Sciatic nerve (tissue), 2 donors: ENCODE results near the gene ACER1. TPM values are rescaled to one million over a fixed set of nuclear protein-coding genes. Genes with fewer than 3 reads are reported as not detected.

Experiments
- ATAC-seq: fragments of 200-7000 bp; cut with Tn5 transposase; one replicate; pipeline ENCODE4 v1.9.1; 2020; ENCODE audit warnings: mild to moderate bottlenecking, moderate library complexity
- DNase-seq: peaks from one replicate; pipeline ENCODE4 v3.0.0-alpha.2; 2020; ENCODE audit warnings: low spot score
- intact Hi-C: fragments of 100-400 bp; cut with DNase I; formaldehyde crosslinking; loops from one replicate; pipeline ENCODE4 v1.14.2; 2022
- total RNA-seq: library from RNA; stranded (reverse); fragmentation: NEBNext Ultra II Directional; extraction: Animal tissue kit (Norgen Biotek cat#: 25700); gene quantifications from one replicate; pipeline ENCODE4 v1.2.1, GENCODE V29; 2021
- donor health status: DM: no; HTN: no; CAD: no.
- donor health status: DM: no; HTN: no; CAD: no.

Gene ACER1
- total RNA-seq, 1 donor from 2014 or later, result not detected

- intact Hi-C loops, result no loop called here
- peak; percentile 61 for DNase-seq
Measured at GRCh38 chr19:6272913-6273600, 60.4 kb downstream of the ACER1 start.

GRCh38 chr19:6272411-6272791 lies 61.0 kb downstream of the ACER1 start:
- no peak for ATAC-seq
- intact Hi-C loops, result no loop called here

More at GRCh38 chr19:6272913-6273600, 60.4 kb downstream of the ACER1 start:
- ATAC-seq, result peak; percentile 2

GRCh38 chr19:6271721-6272410 lies 61.5 kb downstream of the ACER1 start:
- intact Hi-C loops, result no loop called here
- DNase-seq, result peak; percentile 86
- peak; percentile 65 for ATAC-seq

More at GRCh38 chr19:6272411-6272791, 61.0 kb downstream of the ACER1 start:
- no peak for DNase-seq

- intact Hi-C loops, result no loop called here
- ATAC-seq (no peak), DNase-seq (no peak)
Measured at GRCh38 chr19:6271251-6271650, 62.2 kb downstream of the ACER1 start.

- ATAC-seq, result no peak
- DNase-seq, result peak; percentile 50
- intact Hi-C loops, result no loop called here
Measured at GRCh38 chr19:6270822-6271221, 62.6 kb downstream of the ACER1 start.

DNA sequence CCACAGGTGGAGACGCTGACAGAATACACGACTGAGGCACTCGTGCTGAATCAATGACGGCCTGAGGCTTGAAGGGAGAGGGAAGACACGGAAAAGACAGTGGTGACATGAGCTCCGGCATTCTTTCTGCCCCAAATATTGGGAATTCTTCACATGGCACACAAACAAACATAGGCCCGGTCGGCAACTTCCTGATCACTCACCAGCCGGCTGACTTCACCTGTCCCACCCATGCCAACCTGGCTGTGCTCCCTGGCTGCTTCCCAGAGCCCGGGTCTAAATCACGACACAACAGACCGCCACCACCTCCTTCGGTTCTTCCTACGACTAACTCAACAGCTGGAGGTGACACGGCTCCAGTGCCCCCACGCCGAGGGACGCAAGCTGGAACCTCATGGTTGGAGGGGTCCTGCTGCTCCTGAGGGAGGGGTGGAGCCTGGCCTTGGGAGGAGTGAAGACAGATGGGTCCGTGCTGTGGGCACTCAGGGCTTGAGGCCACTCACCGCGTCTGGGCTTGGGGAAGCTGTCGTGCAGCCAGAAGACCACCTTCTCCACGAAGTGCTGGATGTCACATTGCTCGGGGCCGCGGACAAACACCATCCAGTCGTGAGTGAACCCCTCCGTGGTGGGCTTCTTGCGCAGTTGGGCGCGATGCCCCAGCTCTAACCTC lies 63.2 kb downstream of the ACER1 start:
- intact Hi-C loops, result no loop called here
- ATAC-seq (no peak), DNase-seq (no peak)

DNA sequence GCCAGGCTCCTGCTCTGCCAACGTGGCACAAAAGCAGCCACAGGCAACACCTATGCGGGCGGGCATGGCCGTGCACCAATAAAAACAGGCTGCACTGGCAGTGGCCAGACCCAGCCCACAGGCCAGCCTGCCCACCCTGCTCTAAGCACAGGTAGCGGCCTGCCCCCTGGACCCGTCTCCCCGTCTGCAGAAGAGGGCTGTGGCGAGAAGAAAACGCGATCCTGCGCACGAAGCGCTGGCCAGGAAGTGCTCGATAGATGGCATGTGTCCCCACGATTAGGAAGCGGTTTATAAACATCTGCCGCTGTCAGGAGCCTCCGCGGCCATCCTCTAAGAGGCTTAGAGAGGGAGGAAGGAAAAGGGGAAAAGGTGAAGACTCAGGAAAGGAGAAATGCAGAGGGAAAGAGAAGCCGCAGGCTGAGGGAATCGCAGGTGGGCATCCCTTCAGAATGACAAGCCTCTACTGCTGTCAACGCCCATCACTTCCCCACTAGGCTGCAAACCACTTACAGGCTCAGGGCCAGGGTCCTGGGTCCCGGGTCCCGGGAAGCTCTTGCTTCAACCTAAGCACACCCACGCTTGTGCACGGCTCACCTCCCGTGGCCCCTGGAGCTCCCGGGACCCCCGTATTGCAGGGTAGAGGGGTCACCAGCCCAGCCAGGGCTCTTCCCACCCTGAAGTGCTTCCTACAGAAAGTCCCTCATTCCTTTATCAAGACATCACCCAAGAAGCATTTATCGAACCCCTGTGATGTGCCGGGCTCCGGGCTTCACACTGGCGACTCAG lies 64.1 kb downstream of the ACER1 start:
- DNase-seq (no peak), ATAC-seq (no peak)
- intact Hi-C loops, result no loop called here

GRCh38 chr19:6268382-6268771 lies 65.0 kb downstream of the ACER1 start:
- DNase-seq, result no peak
- no peak for ATAC-seq
- intact Hi-C loops, result no loop called here

- ATAC-seq, result no peak
- DNase-seq, result no peak
- intact Hi-C loops, result no loop called here
Measured at GRCh38 chr19:6267552-6268381, 65.6 kb downstream of the ACER1 start.

DNA sequence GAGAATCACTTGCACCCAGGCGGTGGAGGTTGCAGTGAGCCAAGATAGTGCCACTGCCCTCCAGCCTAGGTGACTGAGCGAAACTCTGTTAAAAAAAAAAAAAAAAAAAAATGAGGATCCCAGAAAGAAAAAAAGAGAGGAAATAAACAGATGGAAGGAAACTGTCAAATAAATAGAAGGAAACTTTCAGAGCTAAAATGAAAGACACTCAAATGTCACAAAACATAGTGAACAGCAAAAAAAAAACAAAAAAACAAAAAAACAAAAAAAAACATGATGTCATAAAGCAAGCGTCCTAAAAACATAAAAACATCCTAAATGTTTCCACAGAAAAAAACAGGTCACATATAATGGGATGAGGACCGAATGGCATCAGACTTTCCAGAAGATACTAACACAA lies 68.6 kb downstream of the ACER1 start:
- DNase-seq (no peak), ATAC-seq (no peak)
- intact Hi-C loops, result no loop called here

DNA sequence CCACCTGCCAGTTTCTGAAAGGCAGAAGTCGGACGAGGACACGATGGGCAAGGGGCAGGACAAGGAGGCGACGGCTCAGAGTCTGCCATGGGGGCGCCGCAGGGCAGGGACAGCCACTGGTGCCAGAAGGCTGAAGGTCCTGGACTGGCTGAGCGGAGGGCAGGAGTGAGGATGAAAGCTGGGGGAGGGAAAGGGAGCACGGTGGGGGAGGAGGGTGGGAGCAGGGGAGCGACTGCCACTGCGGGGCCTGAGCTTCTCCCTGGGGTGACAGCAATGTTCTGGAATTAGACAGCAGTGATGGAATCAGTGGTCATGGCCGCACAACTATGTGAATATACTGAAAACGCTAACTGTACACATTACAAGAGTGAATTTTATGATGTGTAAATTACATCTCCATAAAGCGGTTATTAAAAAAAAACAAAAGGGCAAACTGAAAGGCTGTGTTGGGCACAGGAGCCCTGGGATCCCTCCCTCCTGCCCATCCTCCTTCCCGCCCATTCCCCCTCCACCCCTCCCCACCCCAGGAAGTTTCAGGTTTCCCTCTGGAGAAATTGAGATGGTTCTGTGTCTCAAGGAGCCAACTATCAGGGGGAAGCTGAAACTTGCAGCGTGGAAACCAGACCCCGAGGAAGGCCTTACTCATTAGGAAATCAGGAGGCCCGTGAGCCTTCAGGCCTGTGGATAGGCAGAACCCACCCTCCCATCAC lies 69.5 kb downstream of the ACER1 start:
- ATAC-seq (no peak), DNase-seq (no peak)
- intact Hi-C loops, result no loop called here

GRCh38 chr19:6263306-6263705 lies 70.1 kb downstream of the ACER1 start:
- DNase-seq, result no peak
- intact Hi-C loops, result no loop called here
- ATAC-seq, result no peak

DNA sequence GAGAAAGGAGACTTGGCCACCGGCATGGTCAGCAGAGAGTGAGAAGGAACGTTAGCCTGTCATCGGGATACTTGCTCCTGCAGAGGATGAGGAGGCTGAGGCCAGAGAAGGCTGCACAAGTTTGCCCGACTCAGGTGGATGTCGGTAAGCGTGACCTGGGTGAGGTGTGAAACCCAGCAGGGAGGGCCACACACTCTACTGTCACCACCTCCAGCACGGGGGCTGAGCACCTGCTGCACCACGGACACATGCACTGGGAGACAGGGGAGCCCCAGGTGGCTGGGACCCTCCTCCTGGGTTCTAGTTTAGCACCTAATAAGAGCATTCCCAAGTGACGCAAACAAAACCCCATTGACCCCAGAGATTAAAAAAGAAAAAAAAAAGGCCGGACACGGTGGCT lies 70.9 kb downstream of the ACER1 start:
- ATAC-seq (no peak), DNase-seq (no peak)
- intact Hi-C loops, result no loop called here

- intact Hi-C loops, result no loop called here
- ATAC-seq (no peak), DNase-seq (no peak)
Measured at GRCh38 chr19:6261883-6262282, 71.5 kb downstream of the ACER1 start.

DNA sequence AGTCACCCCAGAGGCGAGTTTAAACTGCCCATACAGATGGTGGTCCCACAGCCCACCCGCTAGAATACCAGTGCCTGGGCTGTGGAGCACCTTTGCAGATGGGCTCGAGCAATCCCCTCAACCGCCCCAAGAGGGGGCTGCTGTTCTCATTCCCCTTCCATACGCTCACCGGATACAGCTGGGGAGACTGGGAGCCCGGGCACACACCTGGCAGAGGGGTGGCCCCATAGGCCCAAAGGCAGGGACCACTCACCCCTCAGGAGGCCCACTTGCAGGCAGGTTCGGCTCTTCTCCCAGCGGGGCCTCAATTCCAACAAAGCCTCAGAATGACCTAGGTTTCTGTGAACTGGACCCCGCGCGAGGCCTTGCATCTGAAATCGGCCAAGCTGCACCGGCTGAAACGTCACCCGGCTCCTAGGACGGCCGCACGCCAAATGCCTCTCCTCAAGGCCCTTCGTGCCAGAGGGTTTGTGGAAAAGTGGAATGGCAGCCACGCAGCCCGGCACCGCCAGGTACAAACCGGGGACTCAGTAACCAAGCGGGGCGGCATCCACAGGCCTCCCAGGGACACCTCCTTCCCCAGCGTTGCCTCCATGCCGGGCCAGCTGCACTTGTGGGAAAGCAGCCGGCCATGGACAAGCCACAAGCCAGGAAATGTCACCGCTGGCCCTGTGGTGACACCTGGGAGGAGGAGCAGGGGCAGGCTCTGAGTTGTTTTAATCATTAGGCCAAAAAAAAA lies 72.3 kb downstream of the ACER1 start:
- no peak for DNase-seq
- intact Hi-C loops, result no loop called here
- peak; percentile 69 for ATAC-seq

- intact Hi-C loops, result no loop called here
- no peak for ATAC-seq
Measured at GRCh38 chr19:6260376-6260775, 73.0 kb downstream of the ACER1 start.

DNA sequence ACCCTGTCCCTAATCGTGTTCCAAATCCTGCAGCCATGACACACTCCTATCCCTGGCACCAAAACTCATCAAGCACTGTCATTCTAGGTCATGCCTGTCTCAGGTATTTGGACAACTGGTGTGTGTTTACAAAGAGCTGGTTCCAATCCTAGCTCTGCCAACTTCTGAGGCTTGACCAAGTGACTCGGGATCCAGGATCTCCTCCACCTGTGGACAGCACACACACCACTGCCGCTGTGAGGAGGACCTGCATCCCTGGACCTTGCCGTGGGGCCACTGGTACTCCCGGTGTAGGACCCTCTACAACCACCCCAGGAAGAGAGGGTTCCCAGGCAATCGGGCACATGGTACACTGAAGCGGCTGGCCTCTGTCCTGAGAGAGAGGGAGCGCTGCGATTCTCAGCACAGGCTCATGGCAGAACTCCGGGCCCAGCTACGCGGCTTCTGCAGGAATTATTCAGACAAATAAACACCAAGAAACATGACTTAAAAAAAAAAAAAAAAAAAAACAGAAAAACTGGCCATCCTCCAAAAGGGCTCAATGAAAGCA lies 74.0 kb downstream of the ACER1 start:
- DNase-seq (no peak), ATAC-seq (peak; percentile 51)
- intact Hi-C loops, result no loop called here

More at GRCh38 chr19:6260376-6260775, 73.0 kb downstream of the ACER1 start:
- DNase-seq, result no peak
